LNCAP (cell line): ENCODE measurements around the gene VPS16.

Experiments used
- CTCF ChIP-seq: fragments of 450-650 bp; IDR thresholded peaks from 2 replicates; pipeline ENCODE4 v1.5.1; 2017; ENCODE audit warnings: mild to moderate bottlenecking

VPS16 gene

DNA sequence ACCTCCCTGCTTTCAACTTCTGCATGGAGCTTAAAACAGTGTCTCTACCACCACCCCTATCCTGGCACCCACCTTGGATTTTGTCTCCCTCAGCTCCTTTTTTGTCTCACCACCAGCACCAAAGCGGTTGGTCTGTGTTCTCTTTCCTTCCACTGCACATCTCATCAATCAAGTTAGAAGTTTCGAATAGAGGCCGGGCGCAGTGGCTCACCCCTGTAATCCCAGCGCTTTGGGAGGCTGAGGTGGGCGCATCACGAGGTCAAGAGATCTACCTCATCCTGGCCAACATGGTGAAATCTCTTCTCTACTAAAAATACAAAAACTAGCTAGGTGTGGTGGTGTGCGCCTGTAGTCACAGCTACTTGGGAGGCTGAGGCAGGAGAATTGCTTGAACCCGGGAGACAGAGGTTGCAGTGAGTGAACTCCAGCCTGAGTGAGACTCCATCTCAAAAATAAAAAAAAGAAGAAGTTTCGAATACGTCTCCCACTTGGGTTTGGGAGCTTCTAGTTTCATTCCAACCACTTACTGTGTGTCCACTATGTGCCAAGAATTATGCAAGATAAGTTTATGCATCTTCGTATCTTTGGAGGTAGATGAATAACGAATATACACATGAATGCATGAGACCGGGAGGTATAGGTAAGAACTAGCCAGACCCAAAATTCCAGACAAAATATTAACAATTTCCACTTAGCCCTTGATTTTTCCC, 6.0 kb upstream of the VPS16 start:
- no peak for TF ChIP-seq CTCF

DNA sequence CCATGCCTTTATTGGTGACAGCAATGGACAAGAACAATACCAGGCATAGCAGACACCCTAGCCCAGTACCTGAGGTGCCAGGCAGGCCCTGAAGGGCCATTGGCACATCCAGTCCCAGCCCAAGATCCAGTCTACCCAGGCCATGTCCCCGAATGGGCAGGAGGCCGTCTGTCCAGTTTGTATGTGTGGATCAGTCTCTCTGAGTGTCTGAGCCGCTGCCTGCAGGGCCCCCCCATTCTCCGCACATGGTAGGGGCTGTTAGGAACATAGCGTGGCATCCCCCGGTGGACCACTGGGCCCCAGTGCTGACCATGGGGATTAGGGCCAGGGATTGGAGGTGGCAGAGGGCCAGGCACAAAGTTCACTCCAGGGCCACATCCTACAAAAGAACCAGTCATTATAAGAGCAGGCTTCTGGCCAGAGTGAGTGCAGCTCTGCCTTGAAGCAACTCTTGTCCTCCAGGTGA, 5.2 kb upstream of the VPS16 start:
- no peak for TF ChIP-seq CTCF

DNA sequence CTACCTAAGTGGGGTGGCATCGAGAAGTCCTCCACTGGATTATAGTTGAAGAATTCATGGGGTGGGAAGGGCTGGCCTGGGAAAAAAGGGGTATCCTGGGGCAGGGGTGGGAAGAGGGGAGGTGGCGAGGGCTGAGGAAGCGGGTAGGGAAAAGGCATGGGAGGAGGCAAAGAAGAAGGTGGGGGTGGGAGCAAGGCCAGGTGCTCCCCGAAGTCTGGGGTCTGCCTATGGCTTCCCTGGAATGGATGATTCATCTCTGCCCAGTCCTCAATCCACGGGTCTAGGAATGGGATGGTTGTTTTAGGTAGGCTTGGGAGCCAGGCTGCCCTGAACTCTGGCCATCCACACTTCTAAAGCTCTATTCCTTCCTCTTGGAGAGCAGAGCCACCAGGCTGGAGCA, 4.5 kb upstream of the VPS16 start:
- TF ChIP-seq CTCF: no peak

- TF ChIP-seq CTCF: no peak
Measured at GRCh38 chr20:2837221-2837960, 3.2 kb upstream of the VPS16 start.

GRCh38 chr20:2838170-2838797, 2.3 kb upstream of the VPS16 start:
- TF ChIP-seq CTCF: no peak

DNA sequence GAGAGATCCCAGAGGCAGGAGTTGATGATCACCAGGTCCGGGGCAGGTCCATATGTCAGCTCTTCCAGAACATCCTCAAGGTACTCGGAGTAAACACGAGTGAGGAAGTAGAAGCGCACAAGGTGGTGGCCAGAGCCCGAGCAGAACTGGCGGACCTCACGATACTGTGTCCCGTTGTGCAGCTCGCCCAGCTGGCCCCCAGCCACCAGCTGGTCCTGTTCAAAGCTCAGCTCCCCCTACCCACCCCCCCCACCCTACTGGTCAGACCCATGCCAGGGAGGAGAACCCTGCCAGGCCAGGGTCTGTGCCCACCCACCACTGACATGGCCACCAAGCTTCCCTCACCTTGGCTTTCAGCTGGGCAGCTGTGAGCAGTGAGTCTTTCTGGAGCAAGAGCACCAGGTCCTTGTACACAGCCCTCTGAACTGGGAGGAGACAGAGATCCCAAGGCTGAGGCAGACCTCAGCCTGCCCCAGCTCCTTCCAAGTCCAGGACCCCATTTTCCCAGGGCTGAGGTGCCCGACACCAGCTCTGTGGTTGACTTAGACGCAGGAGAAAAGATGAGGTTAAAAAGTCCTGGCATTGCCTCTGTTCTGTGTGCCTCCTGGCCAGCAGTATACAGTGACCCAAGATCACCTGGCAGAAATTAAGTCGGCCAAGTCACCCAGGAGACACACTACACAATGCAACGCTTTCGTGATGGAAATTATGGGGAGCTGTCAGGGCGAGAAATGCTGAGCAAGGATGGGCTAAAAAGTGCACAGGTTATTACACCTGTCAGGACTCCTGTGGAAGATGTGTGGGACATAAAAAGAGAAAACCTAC, 1.5 kb upstream of the VPS16 start:
- TF ChIP-seq CTCF: no peak

- no peak for TF ChIP-seq CTCF
Measured at GRCh38 chr20:2839732-2840137, 810 bp upstream of the VPS16 start.
